GM12878 (cell line): Measurements from ENCODE around the gene CMTM1. TPM values are rescaled to one million over a fixed set of nuclear protein-coding genes. Genes with fewer than 3 reads are reported as not detected.

Experiments used
- BCL11A ChIP-seq: IDR thresholded peaks from 2 replicates; pipeline ENCODE4 v1.6.1; 2011; ENCODE audit warnings: low read depth, low read length
- BRCA1 ChIP-seq: IDR thresholded peaks from 2 replicates; pipeline ENCODE4 v1.6.1; 2011; ENCODE audit warnings: low read depth, low read length, improper control_type of control experiment
- CBX5 ChIP-seq: sonication (generic); IDR thresholded peaks from 2 replicates; pipeline ENCODE4 v1.6.1; 2016; ENCODE audit warnings: low read depth, moderate library complexity, mild to moderate bottlenecking, inconsistent platforms
- CREM ChIP-seq: IDR thresholded peaks from 2 replicates; pipeline ENCODE4 v1.6.1; 2014; ENCODE audit warnings: antibody characterized with exemption, low read depth
- DPF2 ChIP-seq: fragments of 450-650 bp; IDR thresholded peaks from 2 replicates; pipeline ENCODE4 v1.6.1; 2017; ENCODE audit warnings: mild to moderate bottlenecking
- E2F4 ChIP-seq: IDR thresholded peaks from 2 replicates; pipeline ENCODE4 v1.6.1; 2012; ENCODE audit warnings: low read depth, low read length, improper control_type of control experiment
- FOXK2 ChIP-seq: fragments of 450-650 bp; IDR thresholded peaks from 2 replicates; pipeline ENCODE4 v1.6.1; 2017; ENCODE audit warnings: mild to moderate bottlenecking, moderate library complexity
- JUND ChIP-seq: IDR thresholded peaks from 2 replicates; pipeline ENCODE4 v1.6.1; 2012; ENCODE audit warnings: low read depth, mild to moderate bottlenecking, low read length, improper control_type of control experiment, moderate library complexity
- MEF2A ChIP-seq: IDR thresholded peaks from 2 replicates; pipeline ENCODE4 v1.6.1; 2011; ENCODE audit warnings: low read depth, mild to moderate bottlenecking, low read length, moderate library complexity; ENCODE audit not compliant: insufficient read depth
- MTA3 ChIP-seq: IDR thresholded peaks from 2 replicates; pipeline ENCODE4 v1.6.1; 2012; ENCODE audit warnings: low read length, inconsistent platforms, borderline replicate concordance
- MXI1 ChIP-seq: fragments of 150-350 bp; IDR thresholded peaks from 2 replicates; pipeline ENCODE4 v1.6.1; 2011; ENCODE audit warnings: low read depth, mild to moderate bottlenecking, inconsistent platforms, low read length, improper control_type of control experiment
- MYB ChIP-seq: fragments of 150-350 bp; IDR thresholded peaks from 2 replicates; pipeline ENCODE4 v1.6.1; 2014; ENCODE audit warnings: mild to moderate bottlenecking, low read depth, low read length, borderline replicate concordance
- MYC ChIP-seq: IDR thresholded peaks from 2 replicates; pipeline ENCODE4 v1.6.1; 2011; ENCODE audit warnings: mild to moderate bottlenecking, low read length, moderate library complexity, inconsistent platforms; ENCODE audit not compliant: insufficient read depth, insufficient replicate concordance, insufficient read length, severe bottlenecking
- PAX5 ChIP-seq: IDR thresholded peaks from 2 replicates; pipeline ENCODE4 v1.6.1; 2011; ENCODE audit warnings: low read depth, low read length, borderline replicate concordance
- POLR2AphosphoS2 ChIP-seq: IDR thresholded peaks from 2 replicates; pipeline ENCODE4 v1.6.1; 2011; ENCODE audit warnings: low read depth, mild to moderate bottlenecking, low read length, improper control_type of control experiment, moderate library complexity
- REST ChIP-seq: IDR thresholded peaks from 2 replicates; pipeline ENCODE4 v1.6.1; 2012; ENCODE audit warnings: mild to moderate bottlenecking, low read depth, low read length
- RFX5 ChIP-seq: IDR thresholded peaks from 2 replicates; pipeline ENCODE4 v1.6.1; 2011; ENCODE audit warnings: low read depth, low read length, improper control_type of control experiment
- RUNX3 ChIP-seq: IDR thresholded peaks from 2 replicates; pipeline ENCODE4 v1.6.1; 2012; ENCODE audit warnings: low read length, inconsistent platforms
- SIN3A ChIP-seq: IDR thresholded peaks from 2 replicates; pipeline ENCODE4 v1.6.1; 2012; ENCODE audit warnings: low read depth, low read length, improper control_type of control experiment
- SKIL ChIP-seq: fragments of 450-650 bp; IDR thresholded peaks from 2 replicates; pipeline ENCODE4 v1.6.1; 2017; ENCODE audit warnings: mild to moderate bottlenecking, low read depth, inconsistent platforms; ENCODE audit not compliant: poor library complexity, severe bottlenecking
- SMAD1 ChIP-seq: fragments of 450-650 bp; IDR thresholded peaks from 2 replicates; pipeline ENCODE4 v1.6.1; 2018; ENCODE audit warnings: mild to moderate bottlenecking, low read depth; ENCODE audit not compliant: partially characterized antibody
- SUPT20H ChIP-seq: IDR thresholded peaks from 2 replicates; pipeline ENCODE4 v1.6.1; 2011; ENCODE audit warnings: low read depth, mild to moderate bottlenecking, low read length, moderate library complexity, borderline replicate concordance; ENCODE audit not compliant: control insufficient read depth
- SUZ12 ChIP-seq: fragments of 200-600 bp; sonication (generic); IDR thresholded peaks from one replicate; pipeline ENCODE4 v1.6.1; 2018; ENCODE audit warnings: antibody characterized with exemption, mild to moderate bottlenecking; ENCODE audit not compliant: unreplicated experiment
- TCF7 ChIP-seq: IDR thresholded peaks from 2 replicates; pipeline ENCODE4 v1.6.1; 2014; ENCODE audit warnings: antibody characterized with exemption, borderline replicate concordance
- ZBED1 ChIP-seq: IDR thresholded peaks from 2 replicates; pipeline ENCODE4 v1.6.1; 2016; ENCODE audit warnings: borderline replicate concordance
- ZNF217 ChIP-seq: fragments of 450-650 bp; IDR thresholded peaks from 2 replicates; pipeline ENCODE4 v1.6.1; 2017; ENCODE audit warnings: antibody characterized with exemption, mild to moderate bottlenecking
- ZZZ3 ChIP-seq: IDR thresholded peaks from 2 replicates; pipeline ENCODE4 v1.6.1; 2011; ENCODE audit warnings: low read depth; ENCODE audit not compliant: control insufficient read depth, insufficient read length
- polyA plus RNA-seq, 11 experiments: library from polyadenylated mRNA; depleted of rRNA in 4 of 11; unstranded in 6 of 11; stranded (reverse) in 5 of 11; fragments of >200 nt; fragmentation: Nextera tagmentation in 4 of 11; fragmentation: Illumina TruSeq in 1 of 11; extraction: Ambion mirVana in 4 of 11; extraction: Trizol in 1 of 11; gene quantifications; 1 replicate in 1 of 11; 2 replicates in 10 of 11; pipeline versions ENCODE4 v1.2.1 to v1.2.3, GENCODE V29; 2011 to 2016; ENCODE audit warnings: inconsistent platforms in 2 of 11, missing spikeins in 2 of 11, low read depth in 1 of 11
- total RNA-seq, 4 experiments: library from RNA; depleted of rRNA in 3 of 4; stranded (reverse); fragments of >200 nt in 3 of 4; fragmentation: Illumina TruSeq in 1 of 4; extraction: Trizol in 1 of 4; gene quantifications; 2 replicates each; pipeline versions ENCODE4 v1.2.1 to v1.2.3, GENCODE V29; 2013 to 2021

CMTM1 gene
- total and polyA plus RNA-seq, 10 of the 15 experiments (the other 5 are each of a cell fraction or from before 2014, with no cell fraction given): 0.09 to 3.0 (median 1.4) TPM; not detected in 2

- TF ChIP-seq ZZZ3 (no peak), RUNX3 (peak; percentile 99), SKIL (peak; percentile 85), POLR2AphosphoS2 (no peak), SUZ12 (no peak), CREM (peak; percentile 71; the same call in 1 of the 2 replicates), BCL11A (peak; percentile 92), E2F4 (no peak), DPF2 (peak; percentile 99), ZNF217 (no peak; the same call in 1 of the 2 replicates), TCF7 (0 out of 2 replicates have a peak, but pooled peaks have one; percentile 40), JUND (no peak), SMAD1 (no peak), SIN3A (no peak), BRCA1 (no peak), RFX5 (no peak), MYB (no peak), SUPT20H (no peak), MTA3 (no peak; the same call in 1 of the 2 replicates), MEF2A (peak; percentile 55; the same call in 1 of the 2 replicates), MYC (no peak), FOXK2 (no peak), PAX5 (peak; percentile 97), REST (no peak), ZBED1 (no peak; the same call in 1 of the 2 replicates), CBX5 (no peak), MXI1 (no peak)
These were observed 41.6 kb upstream of the CMTM1 start (continued) for GRCh38 chr16:66524601-66525164.
